ENCODE data around the gene ATP10D.

Gene ATP10D

GRCh38 chr4:47532658-47533057, 47.6 kb downstream of the ATP10D start:
- Histone ChIP-seq H3K4me2 (ENCODE audit: low read length) (no peak overlapping the region), H3K9ac (ENCODE audit: low read length) (no peak overlapping the region), H3K27ac (ENCODE audit: low read depth, low read length) (no peak overlapping the region), H3K56ac (ENCODE audit: low read length) (no peak overlapping the region), H4K5ac (ENCODE audit: low read length) (no peak overlapping the region), H4K8ac (ENCODE audit: low read depth, low read length) (no peak overlapping the region), H2BK5ac (ENCODE audit: low read length) (no peak overlapping the region), H3K4me3 (ENCODE audit: low read length) (no peak overlapping the region), H2AK5ac (ENCODE audit: low read length) (no peak overlapping the region), H3K79me2 (ENCODE audit: control insufficient read depth, insufficient read depth, low read length) (no peaks in the 10 kb centered on the region), H3K79me1 (ENCODE audit: low read length) (no peaks in the 10 kb centered on the region), H3K18ac (ENCODE audit: low read length) (no peak overlapping the region), H3K4me1 (ENCODE audit: control insufficient read depth, low read depth, low read length) (no peaks in the 10 kb centered on the region), H3K4ac (ENCODE audit: low read depth, low read length) (no peak overlapping the region), H3K23ac (ENCODE audit: low read length) (no peak overlapping the region), H3K36me3 (ENCODE audit: control insufficient read depth, insufficient read depth, low read length) (no peaks in the 10 kb centered on the region), H2BK15ac (replicated peaks; ENCODE audit: low read depth) (no peak overlapping the region), H2BK120ac (ENCODE audit: low read depth, low read length) (no peak overlapping the region), H3K27me3 (ENCODE audit: insufficient read depth, low read length, poor library complexity) (no peaks in the 10 kb centered on the region)
- no peak for DNase-seq
- WGBS (ENCODE audit: extremely low coverage, insufficient coverage, low lambda C conversion rate): no CpG with 5 or more reads among the region's 4 CpGs

DNA sequence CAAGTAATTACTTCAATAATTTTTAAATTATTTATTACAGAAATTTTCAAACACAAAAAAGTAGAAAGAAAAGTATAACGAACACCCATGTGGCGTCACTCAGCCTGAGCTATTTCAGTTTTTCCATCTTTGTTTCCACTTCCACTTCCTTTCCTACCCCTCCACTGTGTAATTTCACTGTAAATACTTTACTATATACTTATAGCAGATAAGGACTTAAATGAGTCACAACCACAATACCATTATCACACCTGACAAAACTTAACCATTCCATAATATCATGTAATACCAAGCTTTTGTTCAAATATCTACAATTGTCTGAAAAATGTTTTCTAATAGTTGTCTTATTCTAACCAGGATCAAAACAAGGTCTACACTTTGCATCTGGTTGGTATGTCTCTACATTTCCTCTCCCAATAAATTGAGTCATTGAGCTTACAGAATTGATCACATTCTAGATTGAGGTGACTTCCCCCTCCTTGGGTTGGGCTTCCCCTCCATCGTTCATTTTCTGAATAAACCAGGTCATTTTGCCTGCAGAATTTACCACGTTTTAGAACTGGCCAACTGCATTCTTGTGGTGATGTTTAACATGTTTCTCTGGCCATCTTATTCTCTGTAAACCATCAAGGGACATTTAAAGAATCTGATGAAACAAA, 48.7 kb downstream of the ATP10D start:
- H3K18ac ChIP-seq (ENCODE audit: low read length): no peak overlapping the region
- H3K4me2 ChIP-seq (ENCODE audit: low read length): no peak overlapping the region
- WGBS (ENCODE audit: extremely low coverage, insufficient coverage, low lambda C conversion rate): no CpG with 5 or more reads among the region's 4 CpGs
- no peak overlapping the region for H2BK5ac ChIP-seq (ENCODE audit: low read length)
- H2AK5ac ChIP-seq (ENCODE audit: low read length): no peak overlapping the region
- H3K9ac ChIP-seq (ENCODE audit: low read length): no peak overlapping the region
- H2BK120ac ChIP-seq (ENCODE audit: low read depth, low read length): no peak overlapping the region
- no peak overlapping the region for H4K8ac ChIP-seq (ENCODE audit: low read depth, low read length)
- no peak overlapping the region for H3K23ac ChIP-seq (ENCODE audit: low read length)
- DNase-seq: no peak
- no peaks in the 10 kb centered on the region for H3K36me3 ChIP-seq (ENCODE audit: control insufficient read depth, insufficient read depth, low read length)
- no peaks in the 10 kb centered on the region for H3K27me3 ChIP-seq (ENCODE audit: insufficient read depth, low read length, poor library complexity)
- H3K79me2 ChIP-seq (ENCODE audit: control insufficient read depth, insufficient read depth, low read length): no peaks in the 10 kb centered on the region
- H2BK15ac ChIP-seq (replicated peaks; ENCODE audit: low read depth): no peak overlapping the region
- H3K56ac ChIP-seq (ENCODE audit: low read length): no peak overlapping the region
- H3K79me1 ChIP-seq (ENCODE audit: low read length): no peaks in the 10 kb centered on the region
- no peak overlapping the region for H3K4ac ChIP-seq (ENCODE audit: low read depth, low read length)
- no peak overlapping the region for H3K27ac ChIP-seq (ENCODE audit: low read depth, low read length)
- H3K4me3 ChIP-seq (ENCODE audit: low read length): no peak overlapping the region
- no peaks in the 10 kb centered on the region for H3K4me1 ChIP-seq (ENCODE audit: control insufficient read depth, low read depth, low read length)
- no peak overlapping the region for H4K5ac ChIP-seq (ENCODE audit: low read length)

DNA sequence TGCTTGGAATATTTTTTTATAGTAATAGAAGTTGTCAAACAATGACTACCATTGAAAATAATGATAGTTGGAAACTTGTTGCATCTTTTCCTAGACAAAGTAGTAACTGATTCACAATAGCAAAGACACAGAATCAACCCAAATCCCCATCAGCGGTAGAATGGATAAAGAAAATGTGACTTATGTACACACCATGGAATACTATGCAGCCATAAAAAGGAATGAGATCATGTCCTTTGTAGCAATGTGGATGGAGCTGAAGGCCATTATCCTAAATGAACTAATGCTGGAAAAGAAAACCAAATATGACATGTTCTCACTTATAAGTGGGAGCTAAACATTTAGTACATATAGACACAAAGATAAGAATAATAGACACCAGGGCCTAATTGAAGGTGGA, 49.7 kb downstream of the ATP10D start:
- DNase-seq: no peak
- Histone ChIP-seq H2BK5ac (ENCODE audit: low read length) (no peak overlapping the region), H3K36me3 (ENCODE audit: control insufficient read depth, insufficient read depth, low read length) (no peaks in the 10 kb centered on the region), H3K18ac (ENCODE audit: low read length) (no peak overlapping the region), H4K5ac (ENCODE audit: low read length) (no peak overlapping the region), H3K9ac (ENCODE audit: low read length) (no peak overlapping the region), H3K27ac (ENCODE audit: low read depth, low read length) (no peak overlapping the region), H2BK120ac (ENCODE audit: low read depth, low read length) (no peak overlapping the region), H3K4me3 (ENCODE audit: low read length) (no peak overlapping the region), H4K8ac (ENCODE audit: low read depth, low read length) (no peak overlapping the region), H3K79me1 (ENCODE audit: low read length) (no peaks in the 10 kb centered on the region), H3K56ac (ENCODE audit: low read length) (no peak overlapping the region), H3K4me2 (ENCODE audit: low read length) (no peak overlapping the region), H3K4me1 (ENCODE audit: control insufficient read depth, low read depth, low read length) (no peaks in the 10 kb centered on the region), H2BK15ac (replicated peaks; ENCODE audit: low read depth) (no peak overlapping the region), H3K79me2 (ENCODE audit: control insufficient read depth, insufficient read depth, low read length) (no peaks in the 10 kb centered on the region), H3K4ac (ENCODE audit: low read depth, low read length) (no peak overlapping the region), H3K27me3 (ENCODE audit: insufficient read depth, low read length, poor library complexity) (no peaks in the 10 kb centered on the region), H2AK5ac (ENCODE audit: low read length) (no peak overlapping the region), H3K23ac (ENCODE audit: low read length) (no peak overlapping the region)
- no CpG with 5 or more reads among the region's 1 CpG for WGBS (ENCODE audit: extremely low coverage, insufficient coverage, low lambda C conversion rate)

- H3K4me2 ChIP-seq (ENCODE audit: low read length): no peak overlapping the region
- no peak overlapping the region for H3K56ac ChIP-seq (ENCODE audit: low read length)
- no peak overlapping the region for H2BK120ac ChIP-seq (ENCODE audit: low read depth, low read length)
- no peaks in the 10 kb centered on the region for H3K27me3 ChIP-seq (ENCODE audit: insufficient read depth, low read length, poor library complexity)
- no CpG with 5 or more reads among the region's 5 CpGs for WGBS (ENCODE audit: extremely low coverage, insufficient coverage, low lambda C conversion rate)
- H3K9ac ChIP-seq (ENCODE audit: low read length): no peak overlapping the region
- no peak overlapping the region for H2BK5ac ChIP-seq (ENCODE audit: low read length)
- H3K79me2 ChIP-seq (ENCODE audit: control insufficient read depth, insufficient read depth, low read length): no peaks in the 10 kb centered on the region
- no peak overlapping the region for H4K5ac ChIP-seq (ENCODE audit: low read length)
- H3K27ac ChIP-seq (ENCODE audit: low read depth, low read length): no peak overlapping the region
- no peak overlapping the region for H2AK5ac ChIP-seq (ENCODE audit: low read length)
- no peaks in the 10 kb centered on the region for H3K79me1 ChIP-seq (ENCODE audit: low read length)
- H4K8ac ChIP-seq (ENCODE audit: low read depth, low read length): no peak overlapping the region
- H3K36me3 ChIP-seq (ENCODE audit: control insufficient read depth, insufficient read depth, low read length): no peaks in the 10 kb centered on the region
- H3K4me1 ChIP-seq (ENCODE audit: control insufficient read depth, low read depth, low read length): no peaks in the 10 kb centered on the region
- no peak overlapping the region for H3K4ac ChIP-seq (ENCODE audit: low read depth, low read length)
- no peak overlapping the region for H3K18ac ChIP-seq (ENCODE audit: low read length)
- DNase-seq: no peak
- no peak overlapping the region for H3K23ac ChIP-seq (ENCODE audit: low read length)
- H2BK15ac ChIP-seq (replicated peaks; ENCODE audit: low read depth): no peak overlapping the region
- H3K4me3 ChIP-seq (ENCODE audit: low read length): no peak overlapping the region
Measured at GRCh38 chr4:47535567-47536147, 50.6 kb downstream of the ATP10D start.

DNA sequence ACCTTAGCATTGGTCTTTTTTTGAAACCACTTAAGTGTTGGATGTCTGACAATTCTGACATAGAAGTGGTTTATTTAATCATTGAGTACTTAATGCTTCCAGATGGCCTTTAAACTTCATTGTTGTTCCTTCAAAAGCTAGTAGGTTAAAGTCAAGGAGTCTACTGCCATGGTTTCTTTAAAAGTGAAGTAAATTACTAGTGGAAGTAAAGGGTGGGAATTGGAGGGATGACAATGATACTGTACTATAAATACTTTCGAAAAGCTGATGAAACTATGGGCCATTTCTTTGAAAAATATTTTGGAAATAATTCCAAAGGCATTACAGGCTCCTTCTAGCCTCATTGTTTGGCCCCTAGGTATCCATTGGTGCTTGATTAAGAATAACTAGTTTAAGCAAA, 51.9 kb downstream of the ATP10D start:
- Histone ChIP-seq H3K79me1 (ENCODE audit: low read length) (no peaks in the 10 kb centered on the region), H4K5ac (ENCODE audit: low read length) (no peak overlapping the region), H3K23ac (ENCODE audit: low read length) (no peak overlapping the region), H4K8ac (ENCODE audit: low read depth, low read length) (no peak overlapping the region), H3K27ac (ENCODE audit: low read depth, low read length) (no peak overlapping the region), H2BK15ac (replicated peaks; ENCODE audit: low read depth) (no peak overlapping the region), H3K4ac (ENCODE audit: low read depth, low read length) (no peak overlapping the region), H3K27me3 (ENCODE audit: insufficient read depth, low read length, poor library complexity) (no peaks in the 10 kb centered on the region), H3K4me2 (ENCODE audit: low read length) (no peak overlapping the region), H2AK5ac (ENCODE audit: low read length) (no peak overlapping the region), H3K36me3 (ENCODE audit: control insufficient read depth, insufficient read depth, low read length) (no peaks in the 10 kb centered on the region), H3K18ac (ENCODE audit: low read length) (no peak overlapping the region), H2BK120ac (ENCODE audit: low read depth, low read length) (no peak overlapping the region), H3K9ac (ENCODE audit: low read length) (no peak overlapping the region), H2BK5ac (ENCODE audit: low read length) (no peak overlapping the region), H3K79me2 (ENCODE audit: control insufficient read depth, insufficient read depth, low read length) (no peaks in the 10 kb centered on the region), H3K4me3 (ENCODE audit: low read length) (no peak overlapping the region), H3K4me1 (ENCODE audit: control insufficient read depth, low read depth, low read length) (no peaks in the 10 kb centered on the region), H3K56ac (ENCODE audit: low read length) (no peak overlapping the region)
- WGBS (ENCODE audit: extremely low coverage, insufficient coverage, low lambda C conversion rate): no CpG with 5 or more reads among the region's 1 CpG
- DNase-seq: no peak
